NCI-H748 (cell line): ENCODE measurements around the gene NPSR1.
"Not testable (repeated sequence)": the region's sequence is repeated elsewhere in the genome, so short reads cannot be mapped to it uniquely, and the experiment has no call there.

Source experiments
- DNase-seq: peaks from one replicate; lab custom pipeline; 2025; ENCODE audit not compliant: unreplicated experiment; lab: John Stamatoyannopoulos, UW

The NPSR1 gene, protein sequence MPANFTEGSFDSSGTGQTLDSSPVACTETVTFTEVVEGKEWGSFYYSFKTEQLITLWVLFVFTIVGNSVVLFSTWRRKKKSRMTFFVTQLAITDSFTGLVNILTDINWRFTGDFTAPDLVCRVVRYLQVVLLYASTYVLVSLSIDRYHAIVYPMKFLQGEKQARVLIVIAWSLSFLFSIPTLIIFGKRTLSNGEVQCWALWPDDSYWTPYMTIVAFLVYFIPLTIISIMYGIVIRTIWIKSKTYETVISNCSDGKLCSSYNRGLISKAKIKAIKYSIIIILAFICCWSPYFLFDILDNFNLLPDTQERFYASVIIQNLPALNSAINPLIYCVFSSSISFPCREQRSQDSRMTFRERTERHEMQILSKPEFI

GRCh38 chr7:34657632-34658268, at the start of gene NPSR1:
Gene NPSR1, plus strand, starts transcription at chr7:34658218. Its CDS starts 195 bp downstream, at chr7:34658413.
- no peak for DNase-seq

GRCh38 chr7:34612661-34613060, 45.4 kb upstream of the NPSR1 start:
- DNase-seq: no peak

GRCh38 chr7:34620425-34620824, 37.6 kb upstream of the NPSR1 start:
- no peak for DNase-seq

GRCh38 chr7:34622182-34622581, 35.8 kb upstream of the NPSR1 start:
- no peak for DNase-seq

DNA sequence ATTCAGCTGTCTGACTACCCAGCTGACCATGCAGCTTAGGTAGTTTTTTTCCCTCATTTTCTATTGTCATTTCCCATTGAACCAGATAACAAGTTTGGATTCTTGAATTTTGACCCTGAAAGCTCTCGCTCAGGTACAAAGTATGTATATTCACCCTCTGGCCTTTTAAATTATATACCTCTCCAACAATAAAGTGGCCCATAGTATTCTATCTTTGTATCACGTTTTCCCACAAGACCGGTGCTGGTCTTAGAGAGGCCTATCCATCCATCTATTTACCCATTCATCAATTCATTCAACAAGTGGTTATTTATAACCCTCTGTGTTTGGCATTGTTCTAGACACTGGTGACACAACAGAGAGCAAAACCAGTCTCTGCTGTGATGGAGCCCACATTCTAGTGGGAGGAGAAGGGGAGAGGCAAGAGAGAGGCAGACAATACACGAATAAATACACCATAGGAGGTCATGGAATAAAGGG, 35.2 kb upstream of the NPSR1 start:
- no peak for DNase-seq

GRCh38 chr7:34628618-34629017, 29.4 kb upstream of the NPSR1 start:
- not testable (repeated sequence) for DNase-seq

DNA sequence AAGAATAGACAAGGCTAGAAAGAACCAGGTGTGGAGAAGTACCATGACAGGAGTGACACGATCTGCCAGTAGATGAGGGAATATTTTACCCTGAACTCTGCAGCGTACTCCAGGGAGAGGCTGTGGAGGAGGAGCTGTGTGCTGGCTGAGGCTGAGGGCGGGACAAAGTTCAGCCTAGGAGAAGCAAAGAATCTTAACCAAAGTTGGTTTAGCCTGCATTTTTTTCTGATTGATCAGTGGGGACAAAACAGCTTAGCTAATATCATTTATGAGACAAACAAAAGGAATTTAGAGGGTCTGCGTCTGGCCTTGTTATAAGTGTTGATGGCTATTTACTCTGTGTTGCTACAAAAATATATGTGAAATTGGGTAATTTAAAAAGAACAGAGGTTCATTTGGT, 5.2 kb upstream of the NPSR1 start:
- no peak for DNase-seq

DNA sequence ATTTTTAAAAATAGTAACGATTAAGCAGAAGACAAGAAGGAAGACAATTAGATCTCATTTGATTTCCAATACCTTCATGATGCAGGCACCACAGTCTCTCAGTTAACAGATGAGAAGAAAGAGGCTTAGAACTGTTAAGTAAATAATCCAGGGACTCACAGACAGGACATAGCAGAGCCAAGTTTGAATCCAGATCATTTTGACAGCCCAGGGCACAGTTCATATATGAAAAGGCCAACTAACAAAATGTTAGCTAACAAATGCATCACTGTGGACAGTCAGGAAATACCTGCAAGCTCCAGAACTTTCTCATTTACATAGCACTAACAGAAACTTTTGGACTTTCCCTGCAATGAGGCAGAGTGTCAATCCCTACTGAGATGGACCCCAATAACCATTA, 4.2 kb upstream of the NPSR1 start:
- DNase-seq: no peak

- DNase-seq: no peak
Measured at GRCh38 chr7:34655384-34655783, 2.6 kb upstream of the NPSR1 start.

GRCh38 chr7:34656041-34656440, 2.0 kb upstream of the NPSR1 start:
- no peak for DNase-seq

DNA sequence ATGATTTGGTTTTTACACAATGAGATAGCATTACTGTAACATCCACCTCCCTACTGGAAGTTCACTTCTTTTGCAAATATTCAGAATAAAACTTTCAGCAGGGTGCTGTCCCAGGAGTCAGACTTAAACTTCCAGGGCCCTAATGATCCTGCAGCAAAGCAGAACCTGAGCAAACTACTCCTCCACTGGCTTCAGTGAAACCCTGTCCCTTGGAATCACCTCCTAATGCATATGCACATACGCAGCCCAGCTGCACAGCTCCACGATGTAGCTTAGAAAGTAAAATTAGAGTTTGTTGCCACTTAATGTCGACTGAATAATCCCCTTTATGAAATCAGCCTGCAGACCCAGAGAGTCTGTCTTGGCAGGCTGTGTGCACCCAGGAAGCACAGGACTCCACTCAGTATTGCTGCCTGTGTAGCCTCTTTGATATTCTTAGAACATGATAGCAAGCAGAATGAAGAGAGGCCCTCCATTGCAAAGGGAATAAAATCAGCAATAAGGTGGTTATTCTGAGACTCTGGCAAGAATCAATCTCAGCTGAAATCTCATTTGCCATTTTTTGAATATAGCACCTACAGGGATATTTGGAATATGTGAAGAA, 1.6 kb downstream of the NPSR1 start:
- DNase-seq: no peak

GRCh38 chr7:34662058-34662708, 4.2 kb downstream of the NPSR1 start:
- DNase-seq: no peak

GRCh38 chr7:34664755-34665154, 6.7 kb downstream of the NPSR1 start:
- no peak for DNase-seq

DNA sequence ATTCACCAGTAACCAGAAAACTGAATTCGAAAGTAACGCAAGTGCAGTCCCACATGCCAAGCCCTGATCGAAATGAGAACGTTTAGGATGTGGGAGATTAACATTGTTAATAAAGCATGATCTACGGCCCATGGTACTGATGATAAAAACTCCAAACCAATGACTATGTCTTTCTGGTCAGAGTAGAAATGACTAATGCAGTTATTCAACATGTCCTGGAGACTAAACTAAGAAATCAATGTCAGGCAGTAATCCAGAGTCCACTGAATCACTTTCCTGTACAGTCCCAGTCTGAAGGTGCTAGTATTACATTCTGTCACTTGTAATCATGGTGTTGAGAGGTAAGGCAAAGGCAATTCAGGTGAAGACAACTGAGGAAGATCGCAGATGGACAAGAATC, 14.4 kb downstream of the NPSR1 start:
- no peak for DNase-seq

GRCh38 chr7:34673066-34673465, 15.0 kb downstream of the NPSR1 start:
- no peak for DNase-seq

DNA sequence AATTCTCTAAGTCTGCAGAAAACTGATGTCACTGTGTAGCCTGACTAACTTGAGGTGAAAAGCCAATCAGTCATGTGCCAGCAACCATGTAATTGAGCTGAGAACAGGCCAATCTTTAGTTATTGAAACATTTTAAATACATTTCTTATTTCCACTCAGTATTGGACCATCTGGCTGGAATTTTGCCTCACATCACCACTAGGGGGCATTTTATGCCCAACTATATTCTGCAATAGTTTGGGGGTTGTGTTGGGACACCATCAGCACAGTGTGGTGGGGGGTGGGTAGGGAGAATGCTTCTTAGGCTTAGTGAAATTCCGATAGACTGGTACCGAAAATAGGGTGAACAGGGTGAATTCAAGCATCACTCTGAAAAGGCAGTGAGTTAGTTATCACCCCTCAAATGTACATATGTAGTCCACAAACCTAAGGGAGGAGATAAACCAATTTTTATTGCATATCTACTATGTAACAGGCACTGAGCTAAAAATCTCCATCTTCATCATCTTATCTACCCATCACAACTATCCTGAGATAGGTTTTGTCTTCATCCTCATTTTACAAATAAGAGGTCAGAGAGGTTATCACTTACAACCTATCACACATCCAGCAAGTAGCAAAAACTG, 17.8 kb downstream of the NPSR1 start:
- no peak for DNase-seq

- DNase-seq: no peak
Measured at GRCh38 chr7:34677491-34677890, 19.5 kb downstream of the NPSR1 start.

GRCh38 chr7:34687529-34687928, 29.5 kb downstream of the NPSR1 start:
- no peak for DNase-seq

GRCh38 chr7:34696415-34696814, 38.4 kb downstream of the NPSR1 start:
- DNase-seq: no peak

- no peak for DNase-seq
Measured at GRCh38 chr7:34709771-34710170, 51.8 kb downstream of the NPSR1 start.

DNA sequence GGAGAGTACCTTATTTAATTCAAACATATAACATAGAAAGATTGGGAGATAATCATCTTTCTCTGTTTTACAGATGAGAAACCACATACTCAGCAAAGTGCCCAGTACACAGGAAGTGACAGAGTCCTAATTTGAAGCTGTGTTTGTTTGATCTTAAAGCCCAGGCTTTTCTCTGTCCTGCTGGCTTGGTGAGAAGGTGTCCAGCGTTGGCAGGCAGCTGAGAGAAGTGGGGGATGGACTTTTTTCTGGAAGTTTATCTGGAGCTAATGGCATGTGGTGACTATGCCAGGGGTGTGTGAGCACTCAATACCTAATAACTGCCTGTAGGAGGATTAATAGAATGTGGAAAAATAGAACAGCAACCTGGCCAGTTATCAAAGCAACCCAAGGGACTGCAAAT, 60.8 kb downstream of the NPSR1 start:
- no peak for DNase-seq
